GM12801 (cell line): ENCODE data around the gene OSBPL5.

Source experiments
- CTCF ChIP-seq: IDR thresholded peaks from one replicate; pipeline ENCODE4 v1.5.1; 2011; ENCODE audit warnings: control low read depth; ENCODE audit not compliant: insufficient read length; ENCODE audit errors: extremely low read depth

OSBPL5 gene

GRCh38 chr11:3147626-3148025 lies 17.5 kb downstream of the OSBPL5 start:
- no peak for TF ChIP-seq CTCF

- TF ChIP-seq CTCF = no peak
Measured at GRCh38 chr11:3147257-3147619, 17.9 kb downstream of the OSBPL5 start.

DNA sequence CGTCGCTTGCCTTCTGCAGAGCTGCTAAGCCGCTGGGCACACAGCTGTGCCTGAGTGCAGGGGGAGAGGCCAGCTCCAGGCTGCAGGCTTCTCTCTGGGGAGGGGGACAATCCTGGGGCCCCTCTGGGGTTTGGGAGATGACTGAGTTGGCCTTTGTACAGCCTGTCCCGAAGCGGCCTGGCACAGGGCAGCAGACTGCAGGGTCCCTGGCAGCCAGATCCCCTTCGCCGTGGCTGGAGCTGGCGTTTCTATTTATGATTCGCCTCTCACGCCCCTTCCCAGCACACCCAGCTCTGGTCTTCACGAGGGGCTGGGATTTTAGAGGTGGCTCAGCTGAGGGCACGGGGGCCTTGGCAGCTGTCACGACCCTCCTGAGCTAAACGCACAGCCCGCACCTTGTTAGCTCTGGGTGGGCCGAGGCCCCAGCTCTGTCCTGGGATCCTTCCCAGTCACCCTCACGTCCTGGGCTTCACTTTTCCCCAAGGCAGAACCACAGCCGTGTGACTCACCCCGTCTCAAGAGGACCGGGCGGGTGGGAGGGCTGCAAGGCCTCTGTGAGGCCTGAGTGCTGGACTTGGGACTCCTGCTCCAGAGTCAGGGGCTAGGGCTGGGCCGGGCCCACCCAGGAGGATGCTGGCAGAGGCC lies 18.4 kb downstream of the OSBPL5 start:
- TF ChIP-seq CTCF = no peak

DNA sequence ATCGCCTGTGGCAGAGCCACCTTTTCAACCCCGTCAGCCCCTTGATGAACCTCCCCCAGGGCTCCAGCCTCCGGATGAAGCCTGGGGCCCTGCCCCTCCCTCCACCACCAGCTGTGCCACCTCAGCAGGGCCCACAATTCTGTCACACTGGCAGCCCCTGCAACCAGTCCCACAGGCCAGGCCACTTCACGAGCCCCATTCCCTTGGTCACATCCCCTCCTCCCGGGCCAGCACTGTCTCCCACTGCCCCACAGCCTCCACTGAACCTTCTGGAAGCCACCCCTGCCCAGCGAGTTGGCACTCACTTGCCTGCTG lies 19.9 kb downstream of the OSBPL5 start:
- TF ChIP-seq CTCF = no peak

DNA sequence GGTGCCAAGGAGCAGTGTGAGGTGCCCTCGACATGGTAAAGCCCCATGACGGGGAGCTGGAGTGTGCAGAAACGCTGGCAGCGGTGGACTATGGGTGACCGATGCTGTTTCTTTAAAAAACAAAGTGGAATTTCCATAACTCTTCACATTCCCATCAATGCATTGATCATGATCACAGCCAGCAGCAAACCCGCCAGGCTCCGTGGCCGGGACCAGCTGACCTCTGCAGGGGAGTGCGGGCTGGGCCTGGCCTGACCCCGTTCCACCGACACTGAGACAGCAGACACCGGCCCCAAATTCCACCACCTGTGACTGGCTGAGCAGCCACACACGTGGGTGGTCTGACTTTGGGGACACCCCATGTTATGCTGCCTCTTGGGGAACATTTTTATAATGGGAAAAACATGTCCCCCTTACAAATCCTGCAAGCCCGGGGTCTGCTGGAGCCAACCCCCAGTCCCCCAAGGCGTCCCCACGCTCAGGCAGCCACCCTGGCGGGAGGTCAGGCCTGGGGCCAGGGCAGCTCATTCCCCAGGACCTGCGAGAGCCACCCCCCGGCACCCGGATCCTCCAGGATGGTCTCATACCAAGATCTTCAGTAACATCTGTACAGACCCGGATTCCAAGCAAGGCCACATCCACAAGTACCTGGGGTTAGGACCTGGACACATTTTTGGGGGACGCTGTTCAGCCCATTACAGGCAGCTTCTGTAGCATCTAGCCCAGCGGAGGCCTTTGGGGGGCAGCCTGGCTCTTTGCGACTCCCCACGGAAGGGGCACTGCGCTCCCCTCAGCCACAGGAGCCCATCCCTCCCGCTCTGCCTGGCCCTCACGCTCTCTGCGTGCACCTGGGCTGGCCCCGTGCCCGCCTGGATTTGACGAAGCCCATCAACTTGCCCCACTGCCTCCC lies 20.6 kb downstream of the OSBPL5 start:
- no peak for TF ChIP-seq CTCF

GRCh38 chr11:3143136-3143880 lies 21.8 kb downstream of the OSBPL5 start:
- no peak for TF ChIP-seq CTCF

DNA sequence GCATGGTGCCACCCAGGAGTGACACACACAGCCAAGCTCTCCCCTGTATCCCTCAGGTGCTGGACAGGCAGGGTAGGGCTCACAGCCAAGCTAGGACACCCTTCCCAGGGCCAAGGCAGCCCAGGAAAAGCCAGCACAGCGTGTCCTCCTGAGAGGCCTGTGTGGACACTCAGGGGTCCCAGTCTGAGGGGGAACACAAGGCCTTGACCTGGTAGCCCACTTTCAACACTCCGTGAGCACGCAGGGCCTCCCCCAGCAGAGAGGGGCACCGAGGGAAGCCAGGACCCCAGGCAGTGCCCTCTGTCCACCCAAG lies 24.9 kb downstream of the OSBPL5 start:
- TF ChIP-seq CTCF = no peak
